IPS DF 4.7 (cell line): Measurements from ENCODE around the gene MIEF1.
"Not testable (repeated sequence)": the region's sequence is repeated elsewhere in the genome, so short reads cannot be mapped to it uniquely, and the experiment has no call there.

ENCODE experiments used
- DNase-seq: peaks from one replicate; pipeline ENCODE4 v3.0.0-alpha.2; 2013; ENCODE audit warnings: low spot score; ENCODE audit errors: extremely low read depth

MIEF1 gene

GRCh38 chr22:39489094-39490068 lies 12.7 kb upstream of the MIEF1 start:
- DNase-seq, result no peak

- DNase-seq, result no peak
Measured at GRCh38 chr22:39490135-39490798, 11.8 kb upstream of the MIEF1 start.

GRCh38 chr22:39490966-39491680 lies 11.0 kb upstream of the MIEF1 start:
- no peak for DNase-seq

- DNase-seq, result no peak
Measured at GRCh38 chr22:39491696-39492095, 10.4 kb upstream of the MIEF1 start.

GRCh38 chr22:39492186-39492585 lies 9.9 kb upstream of the MIEF1 start:
- no peak for DNase-seq

- DNase-seq, result no peak
Measured at GRCh38 chr22:39493759-39494158, 8.3 kb upstream of the MIEF1 start.

- DNase-seq, result no peak
Measured at GRCh38 chr22:39494471-39495120, 7.5 kb upstream of the MIEF1 start.

GRCh38 chr22:39496131-39496838 lies 5.8 kb upstream of the MIEF1 start:
- DNase-seq, result no peak

- no peak for DNase-seq
Measured at GRCh38 chr22:39497429-39497828, 4.7 kb upstream of the MIEF1 start.

- DNase-seq, result no peak
Measured at GRCh38 chr22:39498368-39498767, 3.7 kb upstream of the MIEF1 start.

- no peak for DNase-seq
Measured at GRCh38 chr22:39498802-39499201, 3.3 kb upstream of the MIEF1 start.

GRCh38 chr22:39500101-39500500 lies 2.0 kb upstream of the MIEF1 start:
- no peak for DNase-seq

GRCh38 chr22:39501644-39502108 lies 414 bp upstream of the MIEF1 start:
- no peak for DNase-seq

GRCh38 chr22:39502789-39503409 lies 809 bp downstream of the MIEF1 start:
- no peak for DNase-seq

GRCh38 chr22:39503630-39504029 lies 1.5 kb downstream of the MIEF1 start:
- no peak for DNase-seq

GRCh38 chr22:39504071-39504470 lies 2.0 kb downstream of the MIEF1 start:
- DNase-seq, result no peak

- not testable (repeated sequence) for DNase-seq
Measured at GRCh38 chr22:39507021-39507420, 4.9 kb downstream of the MIEF1 start.

GRCh38 chr22:39508393-39508792 lies 6.3 kb downstream of the MIEF1 start:
- DNase-seq, result no peak

GRCh38 chr22:39510529-39511149 lies 8.5 kb downstream of the MIEF1 start:
- no peak for DNase-seq

- no peak for DNase-seq
Measured at GRCh38 chr22:39511226-39511625, 9.1 kb downstream of the MIEF1 start.
